ENCODE results near the gene DGCR2. TPM values are rescaled to one million over a fixed set of nuclear protein-coding genes. Genes with fewer than 3 reads are reported as not detected.
"Not testable (repeated sequence)": the region's sequence is repeated elsewhere in the genome, so short reads cannot be mapped to it uniquely, and the experiment has no call there.

DGCR2 gene
- total RNA-seq, 1 donor from 2014 or later, result 36.3 TPM

DNA sequence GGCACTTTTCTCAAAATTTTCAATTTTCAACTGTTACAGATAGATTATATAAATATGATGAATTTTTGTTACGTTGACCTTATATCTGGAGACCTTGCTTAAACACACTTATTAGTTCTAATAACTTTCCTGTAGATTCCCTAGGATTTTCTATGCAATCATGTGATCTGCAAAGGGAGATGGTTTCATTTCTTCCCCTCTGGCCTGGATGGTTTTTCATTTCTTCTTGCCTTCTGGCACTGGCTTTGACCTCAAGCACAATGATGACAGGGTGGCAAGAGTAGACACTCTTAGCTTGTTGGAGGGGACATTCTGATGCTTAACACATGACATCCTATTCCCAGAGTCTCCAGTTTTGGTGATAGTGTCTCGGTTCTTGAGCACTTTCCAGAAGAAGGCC lies 75.9 kb downstream of the DGCR2 start:
- intact Hi-C loops (cut with micrococcal nuclease), result no loop called here

DNA sequence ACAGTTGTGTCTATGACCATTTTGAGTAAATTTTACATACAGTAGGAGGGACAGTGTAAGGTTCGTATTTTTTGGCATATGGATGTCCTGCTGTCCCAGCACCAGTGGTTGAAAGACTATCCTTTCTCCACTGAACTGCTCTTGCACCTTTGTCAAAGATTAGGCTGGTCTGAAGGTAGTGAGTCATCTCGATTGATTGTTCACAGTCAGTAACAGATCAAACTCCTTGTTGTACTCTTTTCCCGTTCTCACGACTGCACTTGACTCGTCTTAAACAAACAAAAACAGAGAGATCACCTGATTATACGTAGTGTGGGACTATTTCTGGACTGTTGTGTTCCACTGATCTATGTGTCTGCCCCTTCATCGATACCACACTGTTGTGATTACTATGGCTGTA lies 77.1 kb downstream of the DGCR2 start:
- intact Hi-C loops (cut with micrococcal nuclease), result no loop called here

DNA sequence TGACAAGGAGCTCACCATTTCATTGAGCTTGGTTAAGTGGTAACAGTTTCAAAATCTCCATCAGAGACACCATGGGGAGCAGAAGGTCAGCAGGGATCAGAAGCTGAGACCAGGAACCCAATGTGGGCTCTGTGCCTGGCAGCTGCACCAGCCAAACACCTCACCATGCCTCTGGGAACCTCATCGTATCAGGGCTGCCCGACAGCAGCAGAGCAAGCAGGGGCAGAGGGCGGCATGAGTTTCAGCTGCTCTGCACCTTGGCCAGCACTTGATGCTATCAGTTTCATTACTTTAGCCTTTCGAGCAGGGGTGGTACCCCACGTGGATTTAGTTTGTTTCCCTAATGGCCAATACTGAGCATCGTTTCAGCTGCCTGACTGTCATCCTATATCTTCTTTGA lies 77.8 kb downstream of the DGCR2 start:
- intact Hi-C loops (cut with micrococcal nuclease), result no loop called here

- intact Hi-C loops (cut with micrococcal nuclease), result no loop called here
These were observed 78.8 kb downstream of the DGCR2 start for GRCh38 chr22:19043121-19044085.

DNA sequence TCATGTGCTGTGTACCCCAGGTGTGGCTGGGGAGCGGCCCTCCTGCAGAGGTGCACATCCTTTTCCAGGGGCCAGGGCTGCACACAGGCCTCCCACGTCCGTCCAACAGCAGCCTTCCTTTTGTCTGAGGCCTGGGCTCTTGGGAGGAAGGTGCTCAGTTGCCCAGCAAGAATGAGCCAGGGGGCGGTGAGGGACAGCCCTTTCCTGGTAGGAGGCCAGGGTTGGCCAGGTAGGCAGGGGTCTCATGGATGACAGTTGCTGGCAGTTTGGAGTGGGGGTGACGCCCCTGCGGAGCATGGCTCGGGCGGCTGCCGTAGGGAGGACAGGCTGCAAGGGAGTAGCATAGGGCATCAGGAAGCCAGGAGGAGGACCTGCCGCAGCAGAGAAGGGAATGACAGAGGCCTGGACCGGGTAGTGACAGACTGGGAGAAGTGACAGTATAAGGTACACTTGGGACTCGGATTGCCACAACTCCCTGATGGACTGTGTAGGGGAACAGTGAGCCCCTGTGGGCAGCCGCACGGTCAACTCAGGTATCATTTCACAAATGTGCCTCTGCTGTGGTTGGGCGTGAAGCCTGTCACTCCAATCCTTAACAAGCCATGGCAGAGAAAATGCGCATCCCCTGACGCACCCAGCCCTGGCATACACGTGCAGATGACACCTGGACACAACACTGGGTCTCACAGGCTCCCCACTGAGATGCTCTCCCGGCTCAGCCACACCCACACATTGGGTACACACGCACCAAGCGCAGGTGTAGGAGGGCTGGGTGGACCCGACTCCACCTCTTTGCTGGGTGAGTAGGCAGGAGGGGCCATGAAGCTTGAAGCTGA lies 79.7 kb downstream of the DGCR2 start:
- intact Hi-C loops (cut with micrococcal nuclease), result no loop called here

DNA sequence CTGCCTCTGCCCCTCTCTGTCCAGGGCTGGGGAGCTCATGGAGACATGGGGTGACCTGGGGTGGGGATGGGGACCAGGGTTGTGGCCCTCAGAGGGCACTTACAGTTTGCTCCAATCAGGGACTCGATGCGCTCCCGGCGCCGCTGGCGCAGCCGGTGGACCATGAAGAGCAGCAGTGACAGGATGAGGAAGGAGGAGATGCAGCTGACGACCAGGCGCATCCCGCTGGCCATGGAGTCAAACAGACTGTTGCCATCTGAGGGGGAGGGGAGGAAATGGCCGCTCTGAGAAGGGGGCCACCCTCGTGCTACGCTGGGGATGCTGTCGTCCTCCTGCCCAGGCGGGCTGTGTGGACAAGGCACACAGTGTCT lies 80.5 kb downstream of the DGCR2 start:
- intact Hi-C loops (cut with micrococcal nuclease), result no loop called here

DNA sequence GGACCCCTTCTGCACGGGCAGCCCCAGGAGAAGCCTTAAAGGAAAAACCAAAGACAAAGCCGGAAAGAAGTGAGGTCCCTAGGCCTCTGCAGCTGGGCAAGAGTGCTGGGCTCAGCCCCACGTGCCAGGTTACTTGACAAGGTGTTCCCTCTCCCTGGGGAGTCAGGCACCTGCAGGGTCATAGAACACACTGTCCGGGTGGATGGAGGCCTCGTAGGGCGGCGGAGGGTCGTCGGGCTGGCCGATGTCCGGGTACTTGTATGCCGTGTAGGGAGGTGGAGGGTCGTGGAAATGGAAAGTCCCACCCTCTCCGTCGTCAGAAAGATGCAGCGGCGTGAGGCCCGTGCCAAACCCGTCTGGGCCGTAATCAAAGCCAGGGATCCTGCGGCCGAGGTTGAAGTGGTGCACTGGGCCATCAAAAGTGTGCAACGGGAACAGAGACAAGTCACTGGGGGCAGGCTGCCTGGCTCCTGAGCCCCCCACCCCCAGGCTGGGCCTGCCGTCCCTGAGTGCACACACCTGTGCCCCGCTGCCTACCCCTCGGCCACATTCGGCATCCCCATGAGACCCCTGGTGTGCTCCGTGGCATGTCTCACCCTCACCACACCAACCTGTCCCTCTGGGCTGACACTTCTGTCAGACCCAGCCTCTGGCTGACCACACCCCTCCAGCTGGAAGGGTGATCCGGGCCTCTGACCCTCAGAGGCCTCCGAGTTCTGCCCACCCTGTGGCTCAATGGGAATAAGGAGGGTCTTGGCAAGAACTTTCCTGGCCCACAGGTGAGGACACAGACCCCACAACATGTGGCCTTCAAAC lies 81.1 kb downstream of the DGCR2 start:
- intact Hi-C loops (cut with micrococcal nuclease), result no loop called here

DNA sequence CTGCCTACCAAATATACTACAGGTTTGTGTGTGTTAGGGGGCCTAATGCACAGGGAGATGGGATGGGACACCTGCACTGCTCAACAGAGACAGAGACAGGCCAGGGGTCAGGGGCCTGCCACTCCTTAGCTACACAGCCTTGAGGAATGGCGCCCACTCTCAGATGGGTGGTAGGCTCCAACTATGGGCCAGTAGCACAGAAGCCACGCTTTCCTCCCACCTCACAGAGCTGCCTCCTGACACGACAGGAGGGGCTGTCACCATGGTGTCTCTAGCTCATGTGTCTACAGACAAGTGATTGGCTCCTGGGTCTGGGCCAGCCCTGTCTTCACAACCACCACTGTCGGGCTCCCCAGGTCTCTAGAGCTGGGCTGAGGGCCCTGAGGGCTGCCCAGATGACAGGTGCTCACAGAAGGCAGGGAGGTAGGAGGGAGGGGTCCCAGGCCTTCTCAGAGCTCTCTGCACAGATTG lies 81.8 kb downstream of the DGCR2 start:
- intact Hi-C loops (cut with micrococcal nuclease), result no loop called here

- intact Hi-C loops (cut with micrococcal nuclease), result no loop called here
These were observed 82.4 kb downstream of the DGCR2 start for GRCh38 chr22:19039796-19040280.

GRCh38 chr22:19039448-19039780 lies 82.8 kb downstream of the DGCR2 start:
- intact Hi-C loops (cut with micrococcal nuclease), result no loop called here

DNA sequence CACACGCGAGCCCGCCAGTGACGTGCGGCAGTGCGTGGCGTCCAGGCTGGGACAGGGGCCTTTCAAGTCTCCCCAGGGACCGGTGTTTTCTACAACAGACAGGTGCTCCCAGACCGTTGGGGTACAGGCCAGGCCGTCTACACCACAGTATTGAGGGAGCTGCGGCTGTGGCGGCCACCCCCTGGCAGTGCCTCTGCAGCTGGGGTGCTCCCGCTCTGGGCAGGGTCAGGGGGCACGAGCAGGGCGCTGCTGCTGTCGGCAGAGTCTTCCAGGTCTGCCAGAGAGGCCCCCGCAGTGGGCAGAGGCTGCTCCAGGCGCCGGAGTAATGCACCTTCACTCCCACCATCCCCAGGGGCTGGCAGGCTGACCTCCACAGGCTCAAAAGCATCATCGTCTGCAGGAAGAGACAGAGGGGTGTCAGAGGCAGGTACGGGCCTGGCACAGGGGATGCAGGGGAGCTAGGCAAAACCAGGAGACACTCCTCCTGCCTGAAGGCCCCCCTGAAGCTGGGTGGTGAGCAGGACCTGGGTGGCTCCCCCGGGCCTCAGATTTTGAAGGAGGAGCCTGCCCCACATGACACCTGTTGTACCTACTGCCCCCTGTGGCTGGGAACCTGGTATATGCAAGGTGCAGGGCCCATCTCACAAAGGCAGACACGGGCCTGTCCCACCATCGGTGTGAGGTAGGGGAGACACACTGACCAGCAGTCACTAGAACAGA lies 83.3 kb downstream of the DGCR2 start:
- intact Hi-C loops (cut with micrococcal nuclease), result no loop called here

- intact Hi-C loops (cut with micrococcal nuclease), result no loop called here
These were observed 84.1 kb downstream of the DGCR2 start for GRCh38 chr22:19038164-19038546.

- intact Hi-C loops (cut with micrococcal nuclease), result no loop called here
These were observed 84.7 kb downstream of the DGCR2 start for GRCh38 chr22:19037282-19038163.

GRCh38 chr22:19036523-19037273 lies 85.5 kb downstream of the DGCR2 start:
- intact Hi-C loops (cut with micrococcal nuclease), result no loop called here

DNA sequence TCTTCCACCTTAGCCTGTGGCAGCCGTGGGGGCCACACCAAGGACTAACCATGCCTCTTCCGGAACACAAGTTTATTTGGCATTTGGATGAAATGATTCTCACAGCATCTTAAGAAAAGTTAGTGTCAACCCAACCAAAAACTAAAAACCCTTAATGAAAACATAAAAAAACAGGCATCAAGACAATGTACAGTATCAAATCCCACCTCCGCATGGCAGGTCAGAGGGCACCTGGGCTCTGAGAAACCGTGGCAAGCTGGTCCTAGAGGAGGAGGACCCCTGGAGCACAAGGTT lies 86.0 kb downstream of the DGCR2 start:
- intact Hi-C loops (cut with micrococcal nuclease), result no loop called here

GRCh38 chr22:19035474-19036228 lies 86.6 kb downstream of the DGCR2 start:
- intact Hi-C loops (cut with micrococcal nuclease), result no loop called here

GRCh38 chr22:19035126-19035473 lies 87.1 kb downstream of the DGCR2 start:
- intact Hi-C loops (cut with micrococcal nuclease), result not testable (repeated sequence)

DNA sequence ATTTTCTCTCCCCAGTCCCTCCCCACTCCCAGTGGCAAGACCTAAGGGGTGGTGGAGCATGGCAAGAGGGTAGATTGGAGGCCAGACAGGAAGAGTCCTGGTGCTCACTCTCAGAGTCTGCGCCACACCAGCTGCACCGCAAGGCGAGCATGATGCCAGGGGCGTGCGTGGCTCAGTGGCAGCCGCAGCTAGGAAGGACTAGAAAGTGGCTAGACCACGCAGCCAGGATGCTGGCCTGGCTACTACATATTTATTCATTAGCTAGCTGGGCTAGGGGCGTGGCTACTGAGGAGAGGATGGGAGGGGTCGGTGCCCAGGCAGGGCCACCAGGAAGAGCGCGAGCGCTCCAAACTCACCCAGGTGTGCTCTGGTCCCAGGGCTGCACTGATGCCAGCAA lies 87.5 kb downstream of the DGCR2 start:
- intact Hi-C loops (cut with micrococcal nuclease), result not testable (repeated sequence)

All from T-helper 1 cell treated with Interleukin-12 subunit alpha and Interleukin-12 subunit beta and Interleukin-4 antibody, amounts not matched to agents 30 ng/mL and 1 ng/mL, for 36 hours (primary cell).